Esophagus squamous epithelium (tissue), 5 donors: ENCODE results near the gene ITGB2. TPM values are rescaled to one million over a fixed set of nuclear protein-coding genes. Genes with fewer than 3 reads are reported as not detected.
"Not testable (repeated sequence)": the region's sequence is repeated elsewhere in the genome, so short reads cannot be mapped to it uniquely, and the experiment has no call there.

Experiments used
- DNase-seq: peaks from one replicate; lab custom pipeline; 2025; lab: John Stamatoyannopoulos, UW
- H3K27ac ChIP-seq, 4 donors: fragments of 200-600 bp; sonication (generic); one replicate each; pipeline ENCODE4 v1.5.1; 2016 to 2019; ENCODE audit warnings: mild to moderate bottlenecking in 1 of 4
- H3K27me3 ChIP-seq, 4 donors: fragments of 200-600 bp; sonication (generic); 1 replicate in 3 of 4; 2 replicates in 1 of 4; pipeline versions ENCODE4 v1.5.1 to v1.6.0; 2017 to 2021; ENCODE audit warnings: antibody characterized with exemption in 1 of 4
- H3K36me3 ChIP-seq, 3 donors: fragments of 200-600 bp; sonication (generic); one replicate each; pipeline ENCODE4 v1.5.1; 2016 to 2019
- H3K4me1 ChIP-seq, 3 donors: fragments of 200-600 bp; sonication (generic); one replicate each; pipeline ENCODE4 v1.5.1; 2017 to 2019
- H3K4me3 ChIP-seq, 4 donors: fragments of 200-600 bp; sonication (generic); 1 replicate in 3 of 4; 2 replicates in 1 of 4; pipeline ENCODE4 v1.5.1; 2016 to 2019; ENCODE audit warnings: mild to moderate bottlenecking in 2 of 4, moderate library complexity in 1 of 4
- H3K9me3 ChIP-seq, 3 donors: fragments of 200-600 bp; sonication (generic); one replicate each; pipeline ENCODE4 v1.5.1; 2016 to 2019
- CTCF ChIP-seq, 6 experiments: fragments of 450-650 bp in 4 of 6; fragments of 200-600 bp in 2 of 6; sonication (generic) in 2 of 6; IDR thresholded peaks; one replicate each; pipeline ENCODE4 v1.5.1; 2016 to 2019; ENCODE audit warnings: antibody characterized with exemption in 6 of 6, mild to moderate bottlenecking in 4 of 6, moderate library complexity in 4 of 6
- POLR2A ChIP-seq, 4 donors: fragments of 450-650 bp; IDR thresholded peaks; one replicate each; pipeline ENCODE4 v1.6.1; 2017; ENCODE audit warnings: antibody characterized with exemption in 4 of 4, mild to moderate bottlenecking in 4 of 4, moderate library complexity in 3 of 4
- WGBS, 2 donors: methylation state at CpG; one replicate each; pipeline ENCODE4 v1.1.5; 2018; 5-methylcytosine and 5-hydroxymethylcytosine counted together
- intact Hi-C: fragments of 100-400 bp; cut with DNase I; formaldehyde crosslinking; loops from one replicate; pipeline ENCODE4 v1.15.0; 2022
- total RNA-seq, 4 donors: library from RNA; depleted of rRNA; stranded (reverse); fragments of >200 nt; gene quantifications; one replicate each; pipeline ENCODE4 v1.1.0, GENCODE V29; 2016
- donor health status: DM: yes; HTN: yes; CAD: no.

The ITGB2 gene
- total RNA-seq, 4 donors from 2014 or later = 6.6 to 47.1 (median 18.5) TPM

DNA sequence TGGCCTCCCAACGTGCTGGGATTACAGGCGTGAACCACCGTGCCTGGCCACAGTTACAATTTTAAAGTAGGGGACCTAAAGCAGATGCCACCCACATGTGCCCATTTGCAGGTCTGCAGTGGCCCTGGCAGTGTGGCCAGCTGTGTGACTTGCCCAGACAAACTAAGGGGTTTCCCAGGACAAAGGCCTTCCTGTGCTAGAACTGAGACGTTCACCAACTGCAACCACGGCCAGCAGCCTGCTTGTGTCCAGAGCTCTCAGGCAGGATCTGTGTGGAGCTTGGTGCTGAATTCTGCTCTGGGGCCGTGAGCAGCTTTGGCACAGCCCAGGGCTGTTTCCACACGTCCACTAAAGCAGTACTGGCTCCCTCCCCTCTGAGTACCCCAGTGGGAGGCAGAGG, 36.6 kb downstream of the ITGB2 start:
- peaks cover 0 to 22% (median 12%) of the 10 kb centered on the region in 3 donors for H3K4me1 ChIP-seq
- intact Hi-C loops = no loop called here
- peaks cover 0 to 24% (median 0%) of the 10 kb centered on the region in 4 donors for H3K27me3 ChIP-seq
- DNase-seq = no peak
- no peak overlapping the region for H3K4me3 ChIP-seq
- no peaks in the 10 kb centered on the region for H3K9me3 ChIP-seq
- H3K27ac ChIP-seq = no peak overlapping the region
- H3K36me3 ChIP-seq = no peaks in the 10 kb centered on the region
- 35 to 85% methylated on average over 2 to 6 of the region's 7 CpGs for WGBS, 2 donors
- TF ChIP-seq POLR2A (IDR thresholded peaks at IDR 0.05) (no peak), CTCF (IDR thresholded peaks at IDR 0.05) (no peak)

DNA sequence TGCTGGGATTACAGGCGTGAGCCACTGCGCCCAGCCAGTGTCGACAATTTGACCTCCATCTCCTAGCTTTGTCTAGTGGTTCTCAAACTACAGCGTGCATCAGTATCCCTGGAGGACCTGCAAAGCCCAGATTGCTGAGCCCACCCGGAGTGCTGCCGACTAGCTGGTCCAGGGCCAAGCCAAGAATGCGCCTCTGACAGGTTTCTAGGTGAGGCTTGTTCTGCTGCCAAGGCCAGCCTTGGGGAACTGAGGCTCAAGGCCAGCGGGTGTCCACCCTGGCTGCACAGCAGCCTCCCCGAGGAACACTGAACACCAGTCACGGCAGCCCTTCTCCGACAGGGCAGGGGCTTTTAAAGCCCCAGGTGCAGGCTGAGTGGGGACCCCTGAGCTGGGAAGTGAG, 37.4 kb downstream of the ITGB2 start:
- TF ChIP-seq CTCF (IDR thresholded peaks at IDR 0.05) = no peak
- TF ChIP-seq POLR2A (IDR thresholded peaks at IDR 0.05) = no peak
- no peaks in the 10 kb centered on the region for H3K9me3 ChIP-seq
- intact Hi-C loops = no loop called here
- H3K27me3 ChIP-seq = peaks cover 0 to 16% (median 0%) of the 10 kb centered on the region in 4 donors
- WGBS, 2 donors = 86 to 100% methylated on average over 1 to 3 of the region's 11 CpGs
- H3K27ac ChIP-seq = no peak overlapping the region
- H3K36me3 ChIP-seq = no peaks in the 10 kb centered on the region
- no peak overlapping the region for H3K4me3 ChIP-seq
- DNase-seq = no peak
- H3K4me1 ChIP-seq = peaks cover 0 to 22% (median 5%) of the 10 kb centered on the region in 3 donors

- no peak for DNase-seq
- 54 to 56% methylated on average over 5 to 6 of the region's 6 CpGs for WGBS, 2 donors
- Histone ChIP-seq H3K4me3 (no peak overlapping the region), H3K4me1 (peaks cover 0 to 22% (median 5%) of the 10 kb centered on the region in 3 donors), H3K27me3 (peaks cover 0 to 8% (median 0%) of the 10 kb centered on the region in 4 donors), H3K27ac (peak overlapping the region in 3 of 4 donors; percentile 16 to 63 (median 58)), H3K36me3 (no peaks in the 10 kb centered on the region), H3K9me3 (no peaks in the 10 kb centered on the region)
- intact Hi-C loops = no loop called here
- no peak for TF ChIP-seq CTCF (IDR thresholded peaks at IDR 0.05)
- no peak for TF ChIP-seq POLR2A (IDR thresholded peaks at IDR 0.05)
Measured at GRCh38 chr21:44881198-44881872, 39.4 kb downstream of the ITGB2 start.

DNA sequence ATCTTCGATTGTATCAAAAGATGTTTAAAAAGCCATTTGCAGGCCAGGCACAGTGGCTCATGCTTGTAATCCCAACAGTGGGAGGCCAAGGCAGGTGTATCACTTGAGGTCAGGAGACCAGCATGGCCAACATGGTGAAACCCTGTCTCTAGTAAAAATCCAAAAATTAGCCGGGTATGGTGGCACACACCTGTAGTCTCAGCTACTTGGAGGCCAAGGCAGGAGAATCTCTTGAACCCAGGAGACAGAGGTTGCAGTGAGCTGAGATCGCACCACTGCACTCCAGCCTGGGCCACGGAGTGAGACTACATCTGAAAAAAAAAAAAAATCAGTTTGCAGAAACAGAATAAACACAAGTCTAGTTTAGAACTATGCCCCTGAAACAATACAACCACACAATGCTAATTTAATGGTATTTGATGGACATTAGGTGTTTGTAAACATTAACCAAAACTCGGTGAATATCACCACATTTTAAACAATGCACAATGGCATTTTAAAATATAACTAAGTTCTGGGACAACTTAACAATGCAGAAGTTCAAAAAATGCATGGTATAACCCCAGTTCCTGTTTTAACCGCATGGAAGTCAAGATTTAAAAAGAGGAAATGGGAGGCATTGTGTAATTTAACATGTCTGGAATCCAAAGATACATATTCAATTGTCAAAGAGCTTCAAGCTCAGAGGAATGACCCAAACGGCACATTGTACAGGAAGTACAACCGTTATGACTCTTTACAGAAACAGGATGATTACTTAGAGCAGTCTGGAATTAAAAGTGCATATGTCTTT, 40.1 kb downstream of the ITGB2 start:
- no peak for DNase-seq
- Histone ChIP-seq H3K4me1 (peaks cover 1 to 29% (median 9%) of the 10 kb centered on the region in 3 donors), H3K27me3 (peaks cover 0 to 2% (median 0%) of the 10 kb centered on the region in 4 donors), H3K4me3 (no peak overlapping the region), H3K9me3 (no peaks in the 10 kb centered on the region), H3K27ac (peak overlapping the region in 3 of 4 donors; percentile 16 to 63 (median 58)), H3K36me3 (no peaks in the 10 kb centered on the region)
- intact Hi-C loops = no loop called here
- WGBS, 2 donors = 46 to 52% methylated on average over 8 of the region's 8 CpGs
- no peak for TF ChIP-seq CTCF (IDR thresholded peaks at IDR 0.05)
- no peak for TF ChIP-seq POLR2A (IDR thresholded peaks at IDR 0.05)

- intact Hi-C loops, H3K36me3 ChIP-seq, H3K9me3 ChIP-seq, DNase-seq, H3K4me3 ChIP-seq, H3K27me3 ChIP-seq: not testable (repeated sequence)
- 80 to 96% methylated on average over 1 to 8 of the region's 8 CpGs for WGBS, 2 donors
- peaks cover 11 to 43% (median 11%) of the 10 kb centered on the region in 3 donors for H3K4me1 ChIP-seq
- H3K27ac ChIP-seq = peak overlapping the region in 2 of 4 donors; percentile 10 to 48
Measured at GRCh38 chr21:44879238-44879637, 41.5 kb downstream of the ITGB2 start.
